GM18498 (cell line): ENCODE data around the gene AKT2.

Source experiments
- ATAC-seq: cut with Tn5 transposase; IDR thresholded peaks from one replicate; pipeline ENCODE4 v1.9.1; 2021; ENCODE audit warnings: mild to moderate bottlenecking, moderate library complexity; ENCODE audit not compliant: unreplicated experiment

Gene AKT2

DNA sequence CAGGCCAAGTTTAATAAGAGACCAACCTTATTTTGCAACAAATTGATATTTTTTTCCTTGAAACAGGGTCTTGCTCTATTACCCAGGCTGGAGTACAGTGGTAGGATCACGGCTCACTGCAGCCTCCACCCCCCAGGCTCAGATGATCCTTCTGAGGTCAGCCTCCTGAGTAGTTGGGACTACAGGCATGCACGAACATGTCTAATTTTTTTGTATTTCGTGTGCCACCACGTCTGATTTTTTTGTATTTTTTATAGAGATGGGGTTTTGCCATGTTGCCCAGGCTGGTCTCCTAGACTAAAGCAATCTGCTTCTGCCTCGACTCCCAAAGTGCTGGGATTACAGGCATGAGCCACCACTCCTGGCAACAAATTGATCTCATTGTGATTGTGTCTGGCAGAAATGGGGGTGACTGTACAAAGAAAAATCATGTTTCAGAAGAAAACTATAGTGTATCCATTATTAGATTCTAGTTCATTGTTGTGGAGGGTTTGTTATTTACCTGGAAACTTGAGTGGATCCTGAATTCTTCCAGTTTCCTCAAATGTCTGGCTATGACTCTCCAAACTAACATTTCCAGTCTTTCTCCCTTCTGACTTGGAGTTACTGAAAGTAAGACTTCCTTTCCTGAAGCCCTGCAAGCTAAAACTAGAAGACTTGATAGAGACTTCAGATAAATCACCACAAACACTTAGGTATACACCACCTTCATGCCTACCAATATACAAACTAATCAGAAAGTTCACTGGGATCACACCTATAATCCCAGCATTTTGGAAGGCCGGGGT, 17.3 kb upstream of the AKT2 start:
- no peak for ATAC-seq

DNA sequence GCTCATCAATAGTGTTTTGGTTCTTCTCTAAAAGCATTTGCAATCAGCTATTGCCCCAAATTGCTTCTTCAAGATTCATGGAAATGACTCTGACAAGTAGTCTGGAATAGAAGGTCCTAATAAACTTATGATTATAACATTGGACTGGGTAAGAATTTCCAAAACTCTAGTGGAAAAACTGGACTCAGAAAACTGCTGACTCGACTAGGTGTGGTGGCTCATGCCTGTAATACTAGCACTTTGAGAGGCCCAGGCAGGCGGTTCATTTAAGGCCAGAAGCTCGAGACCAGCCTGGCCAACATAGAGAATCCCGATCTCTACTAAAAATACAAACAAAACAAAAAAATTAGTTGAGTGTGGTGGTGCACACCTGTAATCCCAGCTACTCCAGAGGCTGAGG, 15.5 kb upstream of the AKT2 start:
- ATAC-seq, result no peak

DNA sequence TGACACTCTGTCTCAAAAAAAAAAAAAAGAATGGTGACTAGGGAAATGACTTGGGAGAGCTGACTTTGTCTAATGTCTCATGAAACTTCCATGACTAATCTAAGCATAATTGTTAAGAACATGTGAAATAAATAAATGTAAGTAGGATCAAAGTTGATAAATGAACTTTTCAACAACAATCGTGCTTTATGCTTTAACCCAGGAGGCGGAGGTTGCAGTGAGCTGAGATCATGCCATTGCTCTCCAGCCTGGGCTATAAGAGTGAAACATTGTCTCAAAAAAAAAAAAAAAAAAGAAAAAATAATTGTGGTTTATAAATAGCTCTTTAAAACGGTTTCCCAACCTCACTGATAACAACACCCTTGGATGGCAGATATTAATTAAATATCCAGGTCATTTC, 12.9 kb upstream of the AKT2 start:
- ATAC-seq, result no peak

DNA sequence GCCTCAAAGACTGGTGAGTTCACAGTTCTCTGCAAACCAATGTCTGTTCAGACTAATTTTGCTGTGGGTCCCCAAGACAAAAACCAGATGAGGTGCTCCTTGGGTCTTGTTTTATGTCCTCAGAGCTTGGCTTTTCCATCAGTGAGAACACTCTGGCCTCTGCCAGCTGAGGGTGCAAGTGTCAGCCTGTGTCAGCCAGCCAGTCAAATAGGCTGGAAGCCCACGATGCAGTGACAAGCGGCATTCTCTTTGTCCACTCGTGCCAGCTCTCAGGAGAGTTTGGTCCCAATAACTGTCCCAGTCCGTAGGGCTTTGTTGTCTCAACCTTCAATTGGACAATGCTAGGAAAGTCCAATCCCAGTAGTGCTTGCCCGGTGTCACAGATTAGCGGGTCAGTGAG, 9.4 kb upstream of the AKT2 start:
- no peak for ATAC-seq

DNA sequence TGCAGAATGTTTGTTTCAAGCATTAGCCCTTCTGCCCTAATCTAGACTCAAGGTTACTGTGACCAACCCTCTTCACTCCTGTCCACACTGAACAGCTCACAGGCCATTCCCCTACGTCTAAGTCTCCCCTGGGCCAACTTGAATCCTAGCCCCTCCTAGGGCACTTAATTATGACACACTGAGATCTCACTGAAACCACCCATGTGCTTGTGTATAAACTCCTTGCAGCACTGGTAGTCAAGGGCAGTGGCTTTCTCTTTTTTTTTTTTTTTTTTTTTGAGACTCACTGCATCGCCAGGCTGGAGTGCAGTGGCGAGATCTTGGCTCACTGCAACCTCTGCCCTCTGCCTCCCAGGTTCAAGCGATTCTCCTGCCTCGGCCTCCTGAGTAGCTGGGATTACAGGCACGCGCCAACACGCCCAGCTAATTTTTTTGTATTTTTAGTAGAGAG, 1.9 kb upstream of the AKT2 start:
- no peak for ATAC-seq

DNA sequence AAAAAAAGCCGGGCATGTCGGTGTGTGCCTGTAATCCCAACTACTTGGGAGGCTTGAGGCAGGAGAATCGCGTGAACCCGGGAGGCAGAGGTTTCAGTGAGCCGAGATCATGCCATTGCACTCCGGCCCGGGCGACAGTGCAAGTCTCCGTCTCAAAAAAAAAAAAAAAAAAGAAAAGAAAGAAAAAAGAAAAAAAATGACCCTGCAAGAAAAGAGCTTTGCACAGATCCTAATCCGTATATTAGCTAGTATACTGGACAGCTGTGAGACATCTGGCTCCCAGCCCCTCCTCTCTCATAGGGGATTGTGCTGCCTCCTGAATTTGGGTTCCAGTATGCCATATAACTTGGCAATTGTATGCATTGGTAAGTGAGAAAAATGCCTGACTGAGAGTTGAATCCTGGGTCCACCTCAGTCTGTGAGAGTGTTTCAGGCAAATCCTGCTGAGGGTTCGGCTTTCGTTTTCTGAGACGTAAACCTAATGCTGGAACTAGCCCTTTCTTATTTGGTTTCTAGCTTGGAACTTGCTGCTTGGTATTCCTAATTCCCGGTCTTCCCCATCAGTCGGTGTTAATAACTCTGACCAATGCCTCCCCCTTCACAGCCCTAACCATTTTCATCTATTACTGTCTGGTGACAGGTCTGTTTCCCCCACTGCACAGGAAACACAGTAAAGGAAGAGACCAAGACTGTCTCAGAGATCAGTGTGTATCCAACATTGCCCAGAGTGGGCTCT, 1.3 kb upstream of the AKT2 start:
- ATAC-seq, result no peak

DNA sequence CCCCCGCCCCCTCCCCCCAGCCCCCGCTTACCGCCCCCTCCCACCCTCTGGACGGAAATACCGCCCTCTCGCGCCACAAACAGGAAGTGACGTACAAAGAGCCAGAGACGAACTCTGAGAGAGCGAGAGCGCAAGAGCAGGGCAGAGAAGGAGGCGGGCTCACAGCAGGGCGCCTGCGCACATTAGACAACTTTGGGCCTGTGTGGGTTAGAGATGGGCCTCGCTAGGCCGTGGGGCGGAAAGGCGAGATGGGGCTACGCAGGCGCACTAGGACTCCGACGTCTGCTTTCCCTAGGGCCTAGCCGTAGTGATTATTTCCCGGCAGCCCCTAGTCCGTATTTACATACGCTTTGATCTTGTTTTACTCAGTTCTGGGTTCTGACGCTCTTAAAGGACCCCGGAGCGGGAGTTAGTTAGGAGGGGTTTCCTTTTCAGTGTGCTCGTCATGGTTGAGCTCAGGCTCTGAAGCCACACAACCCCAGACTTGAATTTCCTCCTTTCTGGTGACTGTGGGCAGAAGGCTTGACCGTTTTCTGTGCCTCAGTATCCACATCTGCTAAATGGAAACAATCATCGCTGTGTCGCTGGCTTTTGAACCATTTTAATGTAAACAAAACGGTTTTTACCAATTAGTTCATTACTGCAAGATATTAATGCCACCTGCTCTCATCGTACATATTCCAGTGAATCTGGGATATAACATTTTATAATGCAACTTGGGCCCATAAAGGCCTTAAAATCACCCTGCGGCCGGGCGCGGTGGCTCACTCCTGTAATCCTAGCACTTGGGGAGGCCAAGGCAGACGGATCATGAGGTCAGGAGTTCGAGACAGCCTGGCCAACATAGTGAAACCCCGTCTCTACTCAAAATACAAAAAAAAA, 449 bp upstream of the AKT2 start:
- peak; percentile 83 for ATAC-seq

DNA sequence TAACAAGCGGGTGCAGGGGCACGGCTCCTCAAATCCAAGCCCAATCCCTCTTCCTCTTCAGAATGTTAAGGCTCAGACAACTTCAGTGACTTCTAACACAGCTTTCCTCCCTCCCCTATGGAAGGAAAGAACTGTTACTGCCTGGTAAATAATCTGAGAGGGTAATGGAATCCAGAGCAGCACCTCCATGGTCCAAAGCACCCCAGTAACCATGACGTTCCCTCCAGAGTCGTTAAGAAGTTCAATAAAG, 969 bp downstream of the AKT2 start:
- no peak for ATAC-seq

DNA sequence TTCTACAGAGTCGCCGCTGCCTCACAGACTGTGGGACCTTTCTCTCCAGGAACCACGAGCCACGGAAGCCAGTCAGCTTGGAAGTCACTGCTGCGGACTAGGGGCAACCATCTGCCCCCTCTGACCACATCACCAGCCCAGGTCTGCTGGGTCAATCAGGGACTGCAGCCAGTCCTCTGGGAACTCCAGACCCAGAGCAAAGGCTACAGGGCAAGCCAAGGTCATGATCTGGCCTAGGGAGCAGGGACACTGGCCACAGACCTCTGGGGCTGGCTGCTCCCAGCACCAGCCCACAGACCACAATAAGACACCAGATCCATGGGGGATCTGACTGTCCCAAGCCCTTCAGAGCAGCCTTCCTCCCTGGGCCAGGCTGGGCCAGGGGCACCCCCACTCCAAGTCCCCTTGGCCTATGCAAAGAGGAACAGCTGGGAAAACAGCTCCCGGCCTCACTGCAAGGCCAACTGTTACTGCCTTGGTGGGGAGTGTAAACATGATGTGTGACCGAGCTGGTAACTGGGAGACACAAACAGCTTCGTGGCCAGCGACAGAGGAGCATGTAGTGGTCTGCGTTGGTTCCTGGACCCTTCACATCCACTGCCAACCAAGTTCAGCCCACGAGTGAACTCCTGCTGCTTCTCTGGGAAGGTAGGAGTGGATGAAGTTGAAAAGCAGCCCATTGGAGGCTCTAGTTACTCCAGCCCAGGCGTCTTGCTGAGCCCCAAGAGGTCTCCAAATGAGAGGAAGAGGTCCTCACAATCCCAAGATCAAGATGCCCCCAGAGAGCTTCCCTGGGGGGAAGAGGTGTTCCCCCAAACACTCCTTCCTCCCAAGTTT, 1.5 kb downstream of the AKT2 start:
- no peak for ATAC-seq

DNA sequence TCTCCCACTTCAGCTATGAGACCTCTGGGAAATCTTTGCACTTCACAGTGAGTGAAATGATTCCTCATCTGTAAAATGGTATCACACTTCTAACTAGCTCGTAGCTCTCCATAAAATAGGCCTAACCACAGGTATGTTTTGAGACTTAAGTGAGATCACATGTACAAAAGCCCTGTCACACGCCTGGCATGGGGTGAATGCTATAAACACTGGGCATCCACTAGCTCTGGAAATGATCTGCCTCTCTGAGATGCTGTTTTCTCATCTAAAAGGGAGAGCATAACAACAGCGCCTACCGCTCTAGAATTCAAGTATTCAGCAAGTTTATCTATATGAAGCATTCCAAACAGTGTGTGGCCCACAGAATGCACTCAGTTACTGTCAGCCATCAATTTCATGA, 2.2 kb downstream of the AKT2 start:
- ATAC-seq, result no peak

DNA sequence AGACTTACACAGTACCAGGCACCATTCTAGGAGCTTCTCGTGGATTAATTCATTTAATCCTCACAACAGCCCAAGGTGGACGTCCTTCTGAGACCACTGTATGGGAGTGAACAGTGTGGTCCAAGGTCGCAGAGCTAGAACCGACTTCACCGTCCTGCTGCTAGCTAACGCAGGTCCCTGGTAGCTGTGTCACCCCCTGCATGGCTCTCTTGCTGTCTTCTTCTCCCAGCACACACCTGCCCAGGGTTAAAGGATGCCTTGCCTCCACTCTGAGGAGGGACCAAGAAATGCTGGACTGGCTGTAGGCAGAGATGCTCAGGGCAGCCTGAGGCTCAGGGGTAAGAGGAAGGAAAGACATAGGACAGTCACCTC, 3.0 kb downstream of the AKT2 start:
- no peak for ATAC-seq

DNA sequence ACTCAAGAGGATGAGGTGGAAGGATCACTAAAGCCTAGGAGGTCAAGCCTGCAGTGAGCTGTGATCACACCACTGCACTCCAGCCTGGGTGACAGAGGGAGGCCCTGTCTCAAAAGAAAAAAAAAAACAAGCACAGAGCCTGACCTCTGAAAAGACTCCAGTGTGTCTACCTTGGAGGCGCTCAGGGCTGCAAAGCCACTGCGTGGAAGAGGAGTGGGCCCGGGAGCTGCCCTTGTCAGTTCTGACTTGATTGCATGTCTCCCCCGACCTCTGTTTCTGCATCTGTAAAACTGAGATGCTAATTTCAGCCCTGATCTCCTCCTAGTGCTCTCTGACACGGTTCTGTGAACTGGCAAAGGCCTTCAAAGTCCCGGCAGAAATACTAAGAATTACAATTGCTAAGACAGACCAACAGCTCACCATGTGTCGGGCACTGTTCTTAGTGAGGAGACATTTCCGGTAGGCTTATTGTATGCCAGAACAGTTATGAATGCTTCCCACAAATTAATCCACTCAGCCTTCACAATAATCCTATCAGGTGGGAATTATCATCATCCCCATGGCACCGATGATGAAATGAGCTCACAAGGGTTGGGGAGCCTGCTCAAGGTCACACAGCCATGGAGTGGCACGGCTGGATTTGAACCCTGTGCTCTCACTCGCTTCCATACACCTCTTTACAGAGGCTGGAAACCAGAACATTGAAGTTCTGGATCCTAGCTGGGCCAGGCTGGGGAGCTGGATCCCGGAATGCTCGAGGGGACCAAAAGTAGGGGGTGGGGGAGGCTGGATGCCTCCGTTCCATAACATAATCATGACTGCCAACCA, 3.5 kb downstream of the AKT2 start:
- no peak for ATAC-seq

DNA sequence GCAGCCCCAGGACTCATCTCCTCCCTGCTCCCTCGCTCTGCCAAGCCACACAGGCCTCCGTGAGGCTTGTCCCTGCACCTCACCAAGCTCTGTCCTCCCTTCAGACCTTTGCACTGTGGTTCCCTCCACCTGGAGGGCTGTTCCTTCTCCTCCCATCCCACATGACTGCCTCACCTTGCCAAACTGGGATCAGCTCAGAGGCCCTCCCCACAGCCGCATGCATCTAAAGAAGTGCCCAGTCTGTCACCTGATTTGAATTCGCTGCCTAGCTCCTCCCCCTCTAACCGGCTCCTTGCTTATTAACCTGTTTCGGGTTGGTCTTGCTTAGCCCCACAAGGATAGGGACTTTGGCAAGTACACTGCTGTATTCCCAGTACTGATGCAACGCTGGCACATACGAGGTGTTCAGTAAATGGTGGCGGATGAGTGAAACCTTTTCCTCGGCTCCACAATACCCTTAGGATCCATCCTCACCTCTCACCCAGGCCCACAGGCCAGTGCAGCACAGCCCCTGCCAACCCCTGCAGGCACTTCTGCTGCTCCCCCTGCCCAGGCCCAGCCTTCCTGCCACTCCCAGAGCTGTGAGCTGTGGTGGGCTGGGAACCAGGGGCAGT, 4.4 kb downstream of the AKT2 start:
- ATAC-seq, result no peak

DNA sequence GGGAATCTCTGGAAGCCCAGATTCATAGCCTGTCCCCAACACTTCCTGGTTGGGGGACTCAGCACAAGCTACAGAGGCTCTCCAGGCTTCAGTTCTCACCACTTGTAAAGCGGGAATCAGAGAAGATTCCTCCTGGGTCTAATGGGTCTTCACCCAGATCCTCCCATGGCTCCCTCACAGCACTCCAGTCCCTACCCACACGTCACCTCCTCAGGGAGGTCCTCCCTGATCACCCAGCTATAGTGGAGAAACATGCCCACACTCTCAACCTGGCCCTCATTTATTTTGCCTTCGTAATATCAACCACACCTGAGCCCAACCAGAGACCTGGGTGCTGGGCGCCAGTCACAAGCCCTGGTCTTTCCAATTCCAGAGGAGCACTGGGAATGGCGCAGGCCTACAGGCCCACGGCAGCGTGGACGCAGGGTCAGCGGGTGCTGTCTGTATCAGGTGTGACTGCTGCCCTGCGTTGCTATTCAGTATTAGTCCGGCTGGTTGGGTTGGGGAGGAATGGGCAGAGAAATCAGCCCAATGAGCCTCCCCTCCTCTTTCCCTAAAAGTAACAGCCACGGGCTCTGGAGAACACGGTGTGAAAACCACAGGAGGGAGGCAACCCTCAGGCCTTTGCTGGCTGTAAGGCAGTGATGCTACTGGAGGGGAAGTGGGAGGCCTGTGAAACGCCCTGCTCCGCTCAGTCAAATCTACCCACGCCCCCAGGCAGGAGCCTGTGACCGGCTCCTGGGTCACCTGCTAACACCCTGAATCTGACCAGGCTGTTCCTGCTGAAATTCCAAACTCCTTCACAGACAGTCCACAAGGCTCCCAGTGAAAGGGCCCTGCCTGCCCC, 5.2 kb downstream of the AKT2 start:
- ATAC-seq, result no peak

DNA sequence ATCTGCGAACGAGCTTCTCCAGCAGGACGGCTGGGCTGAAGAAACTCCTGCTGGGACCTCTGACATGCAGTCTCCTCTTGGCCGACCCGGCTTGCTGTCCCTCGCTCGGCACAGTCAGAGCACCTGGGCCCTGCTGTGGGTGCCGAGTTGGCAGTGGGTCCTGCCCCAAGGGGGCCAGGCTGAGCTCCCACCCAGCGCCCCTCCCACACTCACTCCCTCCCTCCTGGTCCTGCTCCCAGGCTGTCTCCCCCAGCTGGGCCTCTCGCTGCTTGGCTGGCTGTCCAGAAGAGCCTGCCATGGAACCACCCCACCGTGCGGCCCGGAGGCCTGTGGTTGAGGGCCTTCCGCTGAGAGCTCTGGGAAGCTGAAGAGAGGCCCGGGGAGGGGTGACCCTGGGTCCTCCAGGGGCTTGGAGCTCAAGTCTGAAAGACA, 6.0 kb downstream of the AKT2 start:
- no peak for ATAC-seq

DNA sequence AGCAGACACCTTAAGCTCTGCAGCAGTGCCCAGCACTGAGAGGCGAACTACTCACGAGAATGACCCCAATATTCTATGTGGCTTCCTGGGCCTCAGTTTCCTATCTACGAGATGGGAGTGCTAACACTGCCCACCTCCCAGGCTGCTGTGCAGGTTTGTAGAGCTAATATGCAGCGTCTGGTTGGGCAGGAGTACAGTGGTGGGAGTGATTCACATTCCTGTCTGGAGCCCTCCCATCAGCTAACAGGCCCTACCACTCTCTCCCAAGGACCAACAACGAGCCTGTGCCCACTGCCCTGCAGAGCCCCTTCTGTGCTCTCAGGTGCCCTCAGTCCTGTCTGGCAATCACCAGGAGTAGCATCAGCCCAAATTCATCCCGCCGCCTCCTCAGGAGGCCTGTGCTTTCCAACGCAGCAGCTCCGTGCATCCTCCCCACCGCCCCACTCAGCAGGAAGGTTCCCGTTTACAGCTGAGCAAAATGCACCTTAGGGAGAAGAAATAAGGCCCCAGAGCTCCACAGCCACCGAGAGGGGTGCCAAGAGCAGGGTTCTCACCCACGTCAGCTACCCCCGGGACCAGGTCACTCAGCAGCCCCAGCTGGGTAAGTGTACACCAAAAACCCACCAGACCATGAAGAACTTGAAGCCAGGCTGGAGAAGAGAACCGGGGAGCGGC, 6.6 kb downstream of the AKT2 start:
- no peak for ATAC-seq

DNA sequence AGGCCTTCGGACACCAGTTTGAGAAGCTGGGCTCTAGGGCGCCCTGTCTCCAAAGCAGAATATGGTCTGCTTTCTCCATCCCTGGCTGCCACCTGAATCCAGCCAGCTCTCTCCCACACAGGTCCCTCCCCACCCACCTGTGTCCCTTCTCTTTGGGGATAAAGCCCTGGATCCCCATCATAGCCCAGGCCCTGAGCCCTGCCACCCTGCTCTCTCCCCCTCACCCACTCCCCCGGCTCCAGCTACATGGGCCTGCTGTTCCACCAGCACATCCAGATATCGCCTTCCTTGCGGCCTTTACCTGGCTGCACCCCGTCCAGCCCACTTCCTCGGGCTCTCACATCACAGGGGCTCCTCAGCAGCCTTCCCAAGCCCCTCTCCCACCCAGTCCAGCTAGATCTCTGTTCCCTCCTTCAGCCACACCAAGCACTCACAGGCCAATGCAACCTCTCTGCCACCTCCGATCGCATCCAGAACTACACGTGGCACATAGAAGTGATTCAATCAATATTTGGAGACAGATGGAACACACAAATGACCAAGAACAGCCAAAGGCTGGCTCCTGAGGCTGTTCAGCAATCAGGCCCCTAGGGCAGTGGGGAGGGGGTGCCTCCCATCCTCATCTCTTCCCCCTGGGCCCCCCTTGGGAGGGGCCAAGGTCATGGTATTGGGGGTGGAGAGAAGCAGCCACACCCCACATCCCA, 7.6 kb downstream of the AKT2 start:
- ATAC-seq, result no peak
